Panc1 (cell line): Measurements from ENCODE around the gene GALNT15. TPM values are rescaled to one million over a fixed set of nuclear protein-coding genes. Genes with fewer than 3 reads are reported as not detected.

Experiments
- ATAC-seq: fragments of 200-7000 bp; cut with Tn5 transposase; 2 replicates; pipeline ENCODE4 v1.9.1; 2020; ENCODE audit warnings: mild to moderate bottlenecking, moderate library complexity
- BruUV-seq: library from RNA; stranded (reverse); fragments of 400-500 nt; replicated peaks from 2 replicates; lab custom pipeline; 2021; lab: Mats Ljungman, UMichigan
- CTCF ChIA-PET: fragments of 300-600 bp; sonication (Branson Sonifier 250); formaldehyde crosslinking; loops from one replicate; lab custom pipeline; 2022; ENCODE audit warnings: antibody characterized with exemption; lab: Charles Lee
- POLR2A ChIA-PET: fragments of 300-600 bp; sonication (Branson Sonifier 250); formaldehyde crosslinking; loops from one replicate; lab custom pipeline; 2022; ENCODE audit warnings: antibody characterized with exemption; lab: Charles Lee
- DNase-seq: peaks from one replicate; pipeline ENCODE4 v3.0.0-alpha.2; 2010; ENCODE audit warnings: low read depth, low spot score
- H3K27ac ChIP-seq: 2 replicates; pipeline ENCODE4 v1.5.1; 2011; ENCODE audit warnings: mild to moderate bottlenecking, low read length, inconsistent platforms
- H3K27me3 ChIP-seq: fragments of 200-500 bp; sonication (Bioruptor generic); 2 replicates; pipeline ENCODE4 v1.6.0; 2014; ENCODE audit warnings: low read length, inconsistent platforms; ENCODE audit not compliant: control insufficient read depth, insufficient read depth
- H3K36me3 ChIP-seq: fragments of 200-500 bp; sonication (Bioruptor generic); 2 replicates; pipeline ENCODE4 v1.5.1; 2014; ENCODE audit warnings: inconsistent platforms, mild to moderate bottlenecking, low read length, moderate library complexity; ENCODE audit not compliant: control insufficient read depth, insufficient read depth
- H3K4me1 ChIP-seq: 2 replicates; pipeline ENCODE4 v1.5.1; 2011; ENCODE audit warnings: inconsistent platforms, mild to moderate bottlenecking, low read length, moderate library complexity; ENCODE audit not compliant: control insufficient read depth, insufficient read depth
- H3K4me3 ChIP-seq, 2 experiments: 2 replicates each; pipeline ENCODE4 v1.5.1; 2011 to 2012; ENCODE audit warnings: low read depth in 2 of 2, low read length in 2 of 2, mild to moderate bottlenecking in 2 of 2, inconsistent platforms in 1 of 2, moderate library complexity in 1 of 2
- H3K9me3 ChIP-seq: fragments of 200-500 bp; sonication (Bioruptor generic); 2 replicates; pipeline ENCODE4 v1.5.1; 2014; ENCODE audit warnings: low read depth, mild to moderate bottlenecking, inconsistent platforms, low read length, moderate library complexity; ENCODE audit not compliant: control insufficient read depth, insufficient read depth
- POLR2AphosphoS5 ChIP-seq: IDR thresholded peaks from 2 replicates; pipeline ENCODE4 v1.6.1; 2012; ENCODE audit warnings: mild to moderate bottlenecking, low read depth, low read length, moderate library complexity
- SIN3A ChIP-seq: IDR thresholded peaks from 2 replicates; pipeline ENCODE4 v1.6.1; 2012; ENCODE audit warnings: low read depth, mild to moderate bottlenecking, low read length, moderate library complexity, borderline replicate concordance; ENCODE audit not compliant: insufficient read depth
- TCF7L2 ChIP-seq: IDR thresholded peaks from 2 replicates; pipeline ENCODE4 v1.6.1; 2011; ENCODE audit warnings: mild to moderate bottlenecking, low read depth, low read length, inconsistent platforms
- in situ Hi-C: cut with HindIII; loops from 2 replicates; pipeline ENCODE4 v1.10.0; 2016; ENCODE audit warnings: low sequenced_read_pairs, low pct_unique_long_range_greater_than_20kb
- intact Hi-C: fragments of 100-400 bp; cut with micrococcal nuclease; formaldehyde crosslinking; loops from one replicate; pipeline ENCODE4 v1.10.0; 2022; ENCODE audit not compliant: unreplicated experiment
- total RNA-seq: library from RNA; stranded (reverse); gene quantifications from one replicate; pipeline ENCODE4 v1.2.1, GENCODE V29; 2021; ENCODE audit not compliant: unreplicated experiment
- TF ChIP-seq, protein P1 (sequence below), 2 experiments: IDR thresholded peaks; 2 replicates each; pipeline ENCODE4 v1.6.1; 2011 to 2012; ENCODE audit warnings: low read depth in 2 of 2, control low read depth in 1 of 2, low read length in 1 of 2, mild to moderate bottlenecking in 1 of 2, moderate library complexity in 1 of 2; ENCODE audit not compliant: insufficient read depth in 1 of 2
- TF ChIP-seq, protein P2 (sequence below): fragments of 450-650 bp; IDR thresholded peaks from 2 replicates; pipeline ENCODE4 v1.5.1; 2017; ENCODE audit warnings: mild to moderate bottlenecking

GALNT15 gene
- total RNA-seq, 1 experiment from 2014 or later, result 0.10 TPM

DNA sequence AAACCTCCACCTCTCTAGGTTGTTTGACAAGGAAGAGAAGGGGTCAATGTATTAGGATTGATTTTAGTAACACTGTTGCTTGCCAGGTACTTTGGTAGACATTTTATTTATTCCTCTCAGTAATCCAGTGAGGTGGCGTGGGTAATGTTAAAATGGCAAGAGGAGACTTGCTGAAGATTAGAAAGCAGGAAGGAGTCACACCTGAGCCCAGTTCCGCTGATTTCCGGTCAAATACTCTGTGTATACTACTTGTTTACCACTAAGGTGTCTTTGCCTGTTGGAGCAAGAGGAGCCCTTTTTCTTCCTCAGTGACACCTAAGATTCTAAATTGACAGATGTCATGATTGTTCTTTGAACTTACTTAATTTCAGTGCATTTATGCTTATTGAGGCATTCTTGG, 92.2 kb downstream of the GALNT15 start:
- no peak for DNase-seq
- Histone ChIP-seq H3K4me3 (peak overlapping the region in 1 of 2 experiments; percentile 99; a peak in 2 of 4 replicates), H3K27me3 (no peaks in the 10 kb centered on the region), H3K4me1 (peaks cover 9% of the 10 kb centered on the region; the same call in 1 of the 2 replicates), H3K9me3 (no peaks in the 10 kb centered on the region), H3K27ac (no peak overlapping the region), H3K36me3 (peaks cover 10% of the 10 kb centered on the region; the same call in 1 of the 2 replicates)
- in situ Hi-C loops (no loop called here), intact Hi-C loops (loop anchor here (5.0 kb wide), 1 partner anchor 286 kb away; no protein-coding TSS in a partner anchor)
- ChIA-PET CTCF (no interaction called here), POLR2A (interaction anchor here (0.6 kb wide), 1 partner anchor 15 kb away, joined by 4 read pairs; no protein-coding TSS in a partner anchor)
- TF ChIP-seq TCF7L2 (no peak), POLR2AphosphoS5 (no peak), SIN3A (no peak)
- TF ChIP-seq, protein P1, sequence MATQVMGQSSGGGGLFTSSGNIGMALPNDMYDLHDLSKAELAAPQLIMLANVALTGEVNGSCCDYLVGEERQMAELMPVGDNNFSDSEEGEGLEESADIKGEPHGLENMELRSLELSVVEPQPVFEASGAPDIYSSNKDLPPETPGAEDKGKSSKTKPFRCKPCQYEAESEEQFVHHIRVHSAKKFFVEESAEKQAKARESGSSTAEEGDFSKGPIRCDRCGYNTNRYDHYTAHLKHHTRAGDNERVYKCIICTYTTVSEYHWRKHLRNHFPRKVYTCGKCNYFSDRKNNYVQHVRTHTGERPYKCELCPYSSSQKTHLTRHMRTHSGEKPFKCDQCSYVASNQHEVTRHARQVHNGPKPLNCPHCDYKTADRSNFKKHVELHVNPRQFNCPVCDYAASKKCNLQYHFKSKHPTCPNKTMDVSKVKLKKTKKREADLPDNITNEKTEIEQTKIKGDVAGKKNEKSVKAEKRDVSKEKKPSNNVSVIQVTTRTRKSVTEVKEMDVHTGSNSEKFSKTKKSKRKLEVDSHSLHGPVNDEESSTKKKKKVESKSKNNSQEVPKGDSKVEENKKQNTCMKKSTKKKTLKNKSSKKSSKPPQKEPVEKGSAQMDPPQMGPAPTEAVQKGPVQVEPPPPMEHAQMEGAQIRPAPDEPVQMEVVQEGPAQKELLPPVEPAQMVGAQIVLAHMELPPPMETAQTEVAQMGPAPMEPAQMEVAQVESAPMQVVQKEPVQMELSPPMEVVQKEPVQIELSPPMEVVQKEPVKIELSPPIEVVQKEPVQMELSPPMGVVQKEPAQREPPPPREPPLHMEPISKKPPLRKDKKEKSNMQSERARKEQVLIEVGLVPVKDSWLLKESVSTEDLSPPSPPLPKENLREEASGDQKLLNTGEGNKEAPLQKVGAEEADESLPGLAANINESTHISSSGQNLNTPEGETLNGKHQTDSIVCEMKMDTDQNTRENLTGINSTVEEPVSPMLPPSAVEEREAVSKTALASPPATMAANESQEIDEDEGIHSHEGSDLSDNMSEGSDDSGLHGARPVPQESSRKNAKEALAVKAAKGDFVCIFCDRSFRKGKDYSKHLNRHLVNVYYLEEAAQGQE (IDR thresholded peaks at IDR 0.05; ENCODE audit: insufficient read depth in 1 of 2, low read depth in 2 of 2, low read length in 1 of 2), result no peak
- TF ChIP-seq, protein P2, sequence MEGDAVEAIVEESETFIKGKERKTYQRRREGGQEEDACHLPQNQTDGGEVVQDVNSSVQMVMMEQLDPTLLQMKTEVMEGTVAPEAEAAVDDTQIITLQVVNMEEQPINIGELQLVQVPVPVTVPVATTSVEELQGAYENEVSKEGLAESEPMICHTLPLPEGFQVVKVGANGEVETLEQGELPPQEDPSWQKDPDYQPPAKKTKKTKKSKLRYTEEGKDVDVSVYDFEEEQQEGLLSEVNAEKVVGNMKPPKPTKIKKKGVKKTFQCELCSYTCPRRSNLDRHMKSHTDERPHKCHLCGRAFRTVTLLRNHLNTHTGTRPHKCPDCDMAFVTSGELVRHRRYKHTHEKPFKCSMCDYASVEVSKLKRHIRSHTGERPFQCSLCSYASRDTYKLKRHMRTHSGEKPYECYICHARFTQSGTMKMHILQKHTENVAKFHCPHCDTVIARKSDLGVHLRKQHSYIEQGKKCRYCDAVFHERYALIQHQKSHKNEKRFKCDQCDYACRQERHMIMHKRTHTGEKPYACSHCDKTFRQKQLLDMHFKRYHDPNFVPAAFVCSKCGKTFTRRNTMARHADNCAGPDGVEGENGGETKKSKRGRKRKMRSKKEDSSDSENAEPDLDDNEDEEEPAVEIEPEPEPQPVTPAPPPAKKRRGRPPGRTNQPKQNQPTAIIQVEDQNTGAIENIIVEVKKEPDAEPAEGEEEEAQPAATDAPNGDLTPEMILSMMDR, result no peak
- ATAC-seq, result no peak
- BruUV-seq, result no TSS peak

DNA sequence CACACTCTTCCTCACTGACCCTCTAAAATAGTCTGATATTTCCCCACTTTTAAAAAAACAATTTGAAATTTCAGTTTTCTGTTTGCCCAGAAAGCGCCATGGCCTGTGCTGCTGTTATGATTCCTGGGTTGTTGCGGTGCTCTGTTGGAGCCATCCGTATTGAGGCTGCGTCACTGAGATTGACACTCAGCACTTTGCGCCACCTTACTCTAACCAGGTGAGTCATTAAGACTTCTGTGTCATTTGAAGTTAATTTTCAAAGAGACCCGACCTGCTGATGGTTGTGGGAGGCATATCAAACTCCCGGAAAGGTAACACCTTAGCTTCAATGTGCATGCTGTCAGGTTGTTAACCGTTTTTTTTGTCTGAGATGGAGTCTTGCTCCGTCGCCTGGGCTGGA, 96.4 kb downstream of the GALNT15 start:
- H3K27ac ChIP-seq, result no peak overlapping the region
- DNase-seq (no peak), ATAC-seq (no peak)
- intact Hi-C loops (no loop called here), in situ Hi-C loops (no loop called here)
- H3K27me3 ChIP-seq, result no peaks in the 10 kb centered on the region
- no TSS peak for BruUV-seq
- ChIA-PET CTCF (no interaction called here), POLR2A (no interaction called here)
- no peaks in the 10 kb centered on the region; the same call in 1 of the 2 replicates for H3K36me3 ChIP-seq
- TF ChIP-seq TCF7L2 (no peak), SIN3A (no peak)
- TF ChIP-seq, protein P2, result no peak
- TF ChIP-seq, protein P1 (IDR thresholded peaks at IDR 0.05; ENCODE audit: insufficient read depth in 1 of 2, low read depth in 2 of 2, low read length in 1 of 2), result no peak
- peaks cover 7% of the 10 kb centered on the region; the same call in 1 of the 2 replicates for H3K4me1 ChIP-seq
- no peaks in the 10 kb centered on the region for H3K9me3 ChIP-seq
- H3K4me3 ChIP-seq, result no peak overlapping the region
